GM10266 (cell line): Measurements from ENCODE around the gene MYH3.

ENCODE experiments used
- DNase-seq: peaks from one replicate; pipeline ENCODE4 v3.0.0; 2012; ENCODE audit errors: extremely low spot score
- CTCF ChIP-seq: IDR thresholded peaks from 2 replicates; pipeline ENCODE4 v1.5.1; 2012; ENCODE audit warnings: mild to moderate bottlenecking, low read depth; ENCODE audit not compliant: control insufficient read depth, insufficient read depth; ENCODE audit errors: missing control alignments

The MYH3 gene

GRCh38 chr17:10583834-10584233, 73.3 kb downstream of the MYH3 start:
- DNase-seq, result no peak
- TF ChIP-seq CTCF, result no peak

GRCh38 chr17:10579270-10579669, 77.8 kb downstream of the MYH3 start:
- DNase-seq, result no peak

More at GRCh38 chr17:10579270-10579669, 77.8 kb downstream of the MYH3 start:
- no peak for TF ChIP-seq CTCF
